ENCODE data around the gene B4GALNT3. TPM values are rescaled to one million over a fixed set of nuclear protein-coding genes. Genes with fewer than 3 reads are reported as not detected.

B4GALNT3 gene
- total RNA-seq, 1 donor from 2014 or later = 2.9 TPM

DNA sequence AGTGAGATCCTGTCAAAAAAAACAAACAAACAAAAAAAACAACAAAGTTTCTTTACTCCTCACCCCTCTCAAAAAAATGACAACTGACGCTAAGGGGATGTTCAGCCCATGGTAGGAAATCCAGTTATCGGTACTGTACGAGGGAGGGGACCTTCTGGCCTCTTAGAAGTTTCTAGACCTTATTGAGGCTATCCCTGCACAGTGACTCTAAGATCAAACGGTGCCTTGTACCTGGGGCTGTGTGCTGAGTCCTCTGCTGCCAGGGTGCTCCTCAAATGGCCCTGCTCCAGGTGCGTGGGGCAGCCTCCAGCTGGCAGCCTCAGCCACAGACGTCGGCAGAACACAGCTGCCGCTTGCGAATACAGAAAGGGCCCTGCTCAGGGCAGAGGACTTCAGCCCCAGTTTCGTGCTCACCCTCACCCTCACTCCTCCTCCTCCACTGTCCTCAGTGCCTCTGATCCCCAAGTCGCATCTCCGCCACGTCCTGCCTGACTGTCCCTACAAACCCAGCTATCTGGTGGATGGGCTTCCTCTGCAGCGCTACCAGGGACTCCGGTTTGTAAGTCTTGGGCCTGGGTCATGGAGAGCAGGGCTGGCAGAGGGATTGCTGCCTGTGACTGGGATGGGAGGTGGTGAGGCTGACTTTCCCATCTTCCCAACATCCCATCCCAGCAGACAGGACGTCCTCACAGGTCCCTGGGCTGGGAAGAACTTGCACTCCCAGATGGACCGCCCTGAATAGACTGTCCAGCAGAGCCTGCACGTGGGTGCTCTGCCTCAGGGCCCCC is 90.9 kb downstream of the B4GALNT3 start:
- peaks cover 1% of the 10 kb centered on the region for H3K36me3 Mint-ChIP-seq (ENCODE audit: low read depth)

DNA sequence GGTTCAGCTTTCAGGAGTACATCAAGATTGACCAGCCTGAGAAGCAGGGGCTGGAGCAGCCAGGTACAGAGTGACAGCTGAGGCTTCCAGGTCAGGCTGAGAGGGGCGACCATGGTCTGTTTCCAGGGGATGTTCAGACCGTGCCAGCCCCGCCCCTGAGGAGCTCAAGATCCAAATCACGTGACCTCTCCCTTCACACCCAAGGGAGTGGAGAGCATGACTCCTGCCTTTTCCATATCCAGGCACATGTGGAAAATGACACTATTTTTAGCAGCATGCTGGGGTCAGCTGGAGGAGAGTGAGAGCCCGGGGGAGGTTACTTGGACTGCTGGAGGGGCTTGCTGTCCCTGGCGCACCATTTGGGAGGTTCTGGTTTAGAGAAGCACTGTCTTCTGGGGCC is 92.7 kb downstream of the B4GALNT3 start:
- DNase-seq (ENCODE audit: low spot score) = no peak
- no peak overlapping the region for H3K27ac Mint-ChIP-seq (ENCODE audit: unreplicated experiment)
- H3K4me3 Mint-ChIP-seq (ENCODE audit: unreplicated experiment) = no peak overlapping the region
- H3K9me3 Mint-ChIP-seq (ENCODE audit: low read depth) = no peaks in the 10 kb centered on the region
- H3K36me3 Mint-ChIP-seq (ENCODE audit: low read depth) = peaks cover 1% of the 10 kb centered on the region
- peaks cover 23% of the 10 kb centered on the region for H3K27me3 Mint-ChIP-seq (ENCODE audit: low read depth)
- H3K4me1 Mint-ChIP-seq (ENCODE audit: low read depth) = peaks cover 7% of the 10 kb centered on the region
- TF ChIP-seq, protein P1, sequence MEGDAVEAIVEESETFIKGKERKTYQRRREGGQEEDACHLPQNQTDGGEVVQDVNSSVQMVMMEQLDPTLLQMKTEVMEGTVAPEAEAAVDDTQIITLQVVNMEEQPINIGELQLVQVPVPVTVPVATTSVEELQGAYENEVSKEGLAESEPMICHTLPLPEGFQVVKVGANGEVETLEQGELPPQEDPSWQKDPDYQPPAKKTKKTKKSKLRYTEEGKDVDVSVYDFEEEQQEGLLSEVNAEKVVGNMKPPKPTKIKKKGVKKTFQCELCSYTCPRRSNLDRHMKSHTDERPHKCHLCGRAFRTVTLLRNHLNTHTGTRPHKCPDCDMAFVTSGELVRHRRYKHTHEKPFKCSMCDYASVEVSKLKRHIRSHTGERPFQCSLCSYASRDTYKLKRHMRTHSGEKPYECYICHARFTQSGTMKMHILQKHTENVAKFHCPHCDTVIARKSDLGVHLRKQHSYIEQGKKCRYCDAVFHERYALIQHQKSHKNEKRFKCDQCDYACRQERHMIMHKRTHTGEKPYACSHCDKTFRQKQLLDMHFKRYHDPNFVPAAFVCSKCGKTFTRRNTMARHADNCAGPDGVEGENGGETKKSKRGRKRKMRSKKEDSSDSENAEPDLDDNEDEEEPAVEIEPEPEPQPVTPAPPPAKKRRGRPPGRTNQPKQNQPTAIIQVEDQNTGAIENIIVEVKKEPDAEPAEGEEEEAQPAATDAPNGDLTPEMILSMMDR (IDR thresholded peaks at IDR 0.05) = no peak

More for the DNA sequence above, 90.9 kb downstream of the B4GALNT3 start:
- Mint-ChIP-seq H3K27ac (ENCODE audit: unreplicated experiment) (no peak overlapping the region), H3K4me3 (ENCODE audit: unreplicated experiment) (no peak overlapping the region), H3K27me3 (ENCODE audit: low read depth) (peaks cover 22% of the 10 kb centered on the region), H3K9me3 (ENCODE audit: low read depth) (no peaks in the 10 kb centered on the region), H3K4me1 (ENCODE audit: low read depth) (peaks cover 10% of the 10 kb centered on the region)
- TF ChIP-seq, protein P1 (IDR thresholded peaks at IDR 0.05) = no peak
- DNase-seq (ENCODE audit: low spot score) = no peak

- peaks cover 7% of the 10 kb centered on the region for H3K4me1 Mint-ChIP-seq (ENCODE audit: low read depth)
- TF ChIP-seq, protein P1 (IDR thresholded peaks at IDR 0.05) = no peak
- H3K27ac Mint-ChIP-seq (ENCODE audit: unreplicated experiment) = no peak overlapping the region
- no peak overlapping the region for H3K4me3 Mint-ChIP-seq (ENCODE audit: unreplicated experiment)
- no peaks in the 10 kb centered on the region for H3K9me3 Mint-ChIP-seq (ENCODE audit: low read depth)
- peak; percentile 75 for DNase-seq (ENCODE audit: low spot score)
- H3K27me3 Mint-ChIP-seq (ENCODE audit: low read depth) = peaks cover 30% of the 10 kb centered on the region
- H3K36me3 Mint-ChIP-seq (ENCODE audit: low read depth) = peaks cover 1% of the 10 kb centered on the region
Measured at GRCh38 chr12:553216-554000, 93.7 kb downstream of the B4GALNT3 start.

DNA sequence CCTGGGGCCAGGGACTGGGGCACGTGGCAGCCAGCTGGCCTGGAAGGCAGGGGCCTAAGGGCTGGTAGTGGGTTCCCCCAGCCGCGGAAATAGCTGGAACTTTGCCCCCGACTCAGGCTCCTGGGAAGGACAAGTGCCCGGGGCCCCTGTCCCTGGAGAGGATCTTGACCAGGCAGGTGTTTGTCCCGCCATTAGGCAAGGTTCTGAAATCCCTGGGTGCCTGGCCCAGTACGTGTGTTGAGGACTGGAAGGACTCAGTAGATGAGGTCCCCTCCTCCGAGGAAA is 94.2 kb downstream of the B4GALNT3 start:
- Mint-ChIP-seq H3K4me1 (ENCODE audit: low read depth) (peaks cover 7% of the 10 kb centered on the region), H3K4me3 (ENCODE audit: unreplicated experiment) (no peak overlapping the region), H3K9me3 (ENCODE audit: low read depth) (no peaks in the 10 kb centered on the region), H3K36me3 (ENCODE audit: low read depth) (peaks cover 3% of the 10 kb centered on the region), H3K27me3 (ENCODE audit: low read depth) (peaks cover 36% of the 10 kb centered on the region), H3K27ac (ENCODE audit: unreplicated experiment) (no peak overlapping the region)
- no peak for DNase-seq (ENCODE audit: low spot score)
- TF ChIP-seq, protein P1 (IDR thresholded peaks at IDR 0.05) = no peak

- Mint-ChIP-seq H3K4me1 (ENCODE audit: low read depth) (peaks cover 7% of the 10 kb centered on the region), H3K27ac (ENCODE audit: unreplicated experiment) (no peak overlapping the region), H3K9me3 (ENCODE audit: low read depth) (no peaks in the 10 kb centered on the region), H3K27me3 (ENCODE audit: low read depth) (peaks cover 47% of the 10 kb centered on the region), H3K4me3 (ENCODE audit: unreplicated experiment) (no peak overlapping the region), H3K36me3 (ENCODE audit: low read depth) (peaks cover 1% of the 10 kb centered on the region)
- peak; percentile 86 for DNase-seq (ENCODE audit: low spot score)
- TF ChIP-seq, protein P1 (IDR thresholded peaks at IDR 0.05) = no peak
Measured at GRCh38 chr12:556498-556897, 96.8 kb downstream of the B4GALNT3 start.
